Dendritic cell treated with granulocyte-macrophage colony-stimulating factor and Interleukin-4, amounts not matched to agents 40 ng/mL and 50 ng/mL, for 4 days (primary cell): ENCODE results near the gene HCN4.

Source experiments
- H3K27ac Mint-ChIP-seq: one replicate; pipeline ENCODE4 v1.8.0; 2022; ENCODE audit warnings: mild to moderate bottlenecking, mixed read lengths
- H3K27me3 Mint-ChIP-seq: one replicate; pipeline ENCODE4 v1.8.0; 2022; ENCODE audit warnings: mild to moderate bottlenecking, mixed read lengths
- H3K36me3 Mint-ChIP-seq: one replicate; pipeline ENCODE4 v1.8.0; 2022; ENCODE audit warnings: low read depth, mixed read lengths
- H3K4me1 Mint-ChIP-seq: one replicate; pipeline ENCODE4 v1.8.0; 2022; ENCODE audit warnings: low read depth, mixed read lengths
- H3K4me3 Mint-ChIP-seq: one replicate; pipeline ENCODE4 v1.8.0; 2022; ENCODE audit warnings: mild to moderate bottlenecking, moderate library complexity, mixed read lengths
- H3K9me3 Mint-ChIP-seq: one replicate; pipeline ENCODE4 v1.8.0; 2022; ENCODE audit warnings: mixed read lengths
- intact Hi-C: fragments of 100-400 bp; cut with micrococcal nuclease; formaldehyde crosslinking; loops from one replicate; pipeline ENCODE4 v1.15.0; 2022

HCN4 gene

DNA sequence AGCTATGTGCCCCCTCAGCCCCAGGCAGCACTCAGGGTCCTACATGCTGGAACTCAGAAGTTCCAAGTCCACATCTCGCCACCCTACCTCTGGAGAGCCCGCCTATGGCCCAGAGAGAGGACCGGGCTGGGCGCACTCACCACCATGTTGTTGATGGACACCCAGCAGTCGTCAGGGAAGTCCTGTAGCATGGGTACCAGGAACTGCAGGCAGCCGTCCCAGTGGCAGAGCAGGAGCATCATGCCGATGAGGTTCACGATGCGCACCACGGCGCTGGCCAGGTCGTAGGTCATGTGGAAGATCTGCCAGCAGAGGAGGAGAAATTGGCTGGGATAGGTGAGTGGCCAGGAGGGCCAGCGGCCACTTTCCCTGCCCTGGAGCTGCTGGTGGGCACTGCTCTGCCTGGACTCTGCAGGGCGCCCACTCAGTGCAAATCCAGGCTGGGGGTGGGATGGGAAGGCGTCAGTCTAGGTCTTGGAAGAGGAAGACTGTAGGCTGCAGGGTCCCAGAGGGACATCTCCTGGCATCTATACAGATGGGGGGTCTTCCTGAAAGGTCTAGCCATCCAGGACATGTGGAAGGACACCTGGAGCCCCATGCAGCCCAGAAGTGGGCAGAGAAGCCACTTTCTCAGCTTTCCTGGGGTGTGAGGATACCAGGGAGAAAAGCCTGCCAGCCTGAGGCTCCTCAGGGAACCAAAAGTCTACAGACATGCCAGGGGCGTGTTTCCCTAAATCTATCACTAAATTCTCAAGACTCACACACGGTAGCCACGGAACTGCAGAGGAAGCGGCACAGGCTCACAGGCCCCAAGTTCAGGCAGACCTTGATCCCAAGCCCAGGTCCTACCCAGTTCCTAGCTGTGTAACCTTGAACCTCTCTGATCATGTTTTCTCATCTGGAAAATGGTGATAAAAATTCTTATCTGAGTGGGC, 36.5 kb downstream of the HCN4 start:
- no peaks in the 10 kb centered on the region for H3K36me3 Mint-ChIP-seq
- H3K27ac Mint-ChIP-seq = no peak overlapping the region
- peaks cover 14% of the 10 kb centered on the region for H3K27me3 Mint-ChIP-seq
- H3K4me3 Mint-ChIP-seq = no peak overlapping the region
- H3K4me1 Mint-ChIP-seq = no peaks in the 10 kb centered on the region
- intact Hi-C loops = no loop called here
- H3K9me3 Mint-ChIP-seq = no peaks in the 10 kb centered on the region

DNA sequence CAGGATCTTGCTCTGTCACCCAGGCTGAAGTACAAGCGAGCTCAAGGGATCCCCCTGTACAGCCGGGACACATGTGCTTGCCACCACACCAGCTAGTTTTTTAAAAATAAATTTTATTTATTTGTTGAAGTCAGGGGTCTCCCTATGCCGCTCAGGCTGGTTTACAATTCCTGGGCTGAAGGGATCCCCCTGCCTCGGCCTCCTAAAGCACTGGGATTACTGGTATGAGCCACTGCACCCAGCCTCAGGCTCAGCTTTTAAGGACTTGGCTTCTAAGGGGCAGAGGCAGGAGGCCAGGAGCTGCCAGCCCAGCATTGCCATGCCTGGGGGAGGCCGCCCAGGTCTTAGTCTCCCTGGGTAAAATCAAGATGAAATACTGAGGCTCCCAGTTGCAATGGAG, 37.3 kb downstream of the HCN4 start:
- peaks cover 13% of the 10 kb centered on the region for H3K27me3 Mint-ChIP-seq
- H3K9me3 Mint-ChIP-seq = no peaks in the 10 kb centered on the region
- H3K4me3 Mint-ChIP-seq = no peak overlapping the region
- no peak overlapping the region for H3K27ac Mint-ChIP-seq
- H3K36me3 Mint-ChIP-seq = no peaks in the 10 kb centered on the region
- H3K4me1 Mint-ChIP-seq = no peaks in the 10 kb centered on the region
- intact Hi-C loops = no loop called here

DNA sequence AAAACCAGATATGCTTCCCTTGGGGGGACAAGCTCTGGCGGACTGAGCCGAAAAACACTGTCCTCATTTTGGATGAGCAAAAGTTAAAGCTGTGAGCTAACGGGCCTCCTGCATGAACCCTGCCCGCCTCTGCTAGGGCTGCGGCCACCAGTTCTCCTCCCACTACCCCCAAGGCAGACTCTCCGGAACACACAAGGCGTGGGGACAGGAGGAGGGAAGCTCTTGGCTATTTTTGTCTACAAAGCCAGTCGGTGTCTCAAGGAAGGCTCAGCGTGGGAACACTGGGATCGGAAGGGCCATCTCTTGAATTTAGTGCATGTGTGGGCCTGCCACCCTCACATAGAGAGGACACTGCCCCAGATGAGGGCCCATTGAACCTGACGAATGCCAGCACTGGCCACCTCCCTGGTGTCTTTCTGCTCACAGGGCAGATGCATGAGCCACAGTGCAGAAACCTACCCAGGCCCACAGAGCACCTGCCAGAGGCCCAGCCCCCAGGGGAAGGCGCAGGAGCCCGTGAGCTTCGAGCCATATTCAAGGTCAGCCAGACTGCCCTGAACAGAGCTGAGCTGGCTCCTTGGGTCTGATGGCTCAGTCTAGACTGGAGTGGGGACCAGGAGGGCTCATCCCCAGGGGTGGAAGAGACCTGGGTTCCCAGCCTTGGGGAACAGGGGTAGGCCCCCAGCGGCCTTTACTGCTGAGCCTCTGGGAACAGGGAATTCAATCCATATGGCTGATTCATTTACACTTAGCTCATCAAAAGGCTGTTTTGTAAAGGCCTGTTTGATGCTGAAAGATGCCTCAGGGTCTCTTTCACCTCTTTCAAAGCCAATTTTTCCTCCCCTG, 38.3 kb downstream of the HCN4 start:
- Mint-ChIP-seq H3K27ac (no peak overlapping the region), H3K4me1 (no peaks in the 10 kb centered on the region), H3K27me3 (peaks cover 20% of the 10 kb centered on the region), H3K4me3 (no peak overlapping the region), H3K9me3 (no peaks in the 10 kb centered on the region), H3K36me3 (no peaks in the 10 kb centered on the region)
- intact Hi-C loops = no loop called here

DNA sequence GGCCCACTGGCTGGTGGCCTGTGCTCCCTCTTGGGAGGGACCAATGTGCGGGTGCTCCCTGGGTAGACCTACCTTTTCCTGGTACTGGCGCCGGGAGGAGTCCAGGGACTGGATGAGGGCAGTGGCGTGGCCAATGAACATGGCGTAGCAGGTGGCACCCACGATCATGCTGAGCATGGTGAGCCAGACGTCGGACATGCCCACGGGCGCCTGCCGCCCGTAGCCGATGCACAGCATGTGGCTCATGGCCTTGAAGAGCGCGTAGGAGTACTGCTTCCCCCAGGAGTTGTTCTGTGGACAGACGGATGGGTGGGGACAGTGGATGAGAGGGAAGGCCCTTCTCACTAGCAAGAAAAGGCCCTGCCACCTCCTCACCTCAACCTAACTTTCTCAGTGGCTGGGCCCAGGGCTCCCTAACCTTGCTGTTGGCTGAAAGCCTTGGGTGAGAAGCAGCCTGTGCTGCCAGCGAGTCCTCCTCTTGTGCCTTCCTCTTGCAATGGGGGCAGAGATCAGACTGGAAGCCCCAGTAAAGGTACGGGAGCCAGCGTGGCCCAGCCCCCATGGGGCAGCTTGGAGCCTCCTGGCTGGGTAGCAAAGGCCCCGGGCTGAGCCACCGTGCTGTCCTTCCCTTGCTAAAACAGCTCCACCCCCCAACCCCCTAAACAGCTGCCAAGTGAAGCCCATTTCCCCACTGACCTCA, 39.1 kb downstream of the HCN4 start:
- Mint-ChIP-seq H3K4me3 (no peak overlapping the region), H3K36me3 (no peaks in the 10 kb centered on the region), H3K4me1 (no peaks in the 10 kb centered on the region), H3K27ac (no peak overlapping the region), H3K9me3 (no peaks in the 10 kb centered on the region), H3K27me3 (peaks cover 24% of the 10 kb centered on the region)
- intact Hi-C loops = no loop called here

DNA sequence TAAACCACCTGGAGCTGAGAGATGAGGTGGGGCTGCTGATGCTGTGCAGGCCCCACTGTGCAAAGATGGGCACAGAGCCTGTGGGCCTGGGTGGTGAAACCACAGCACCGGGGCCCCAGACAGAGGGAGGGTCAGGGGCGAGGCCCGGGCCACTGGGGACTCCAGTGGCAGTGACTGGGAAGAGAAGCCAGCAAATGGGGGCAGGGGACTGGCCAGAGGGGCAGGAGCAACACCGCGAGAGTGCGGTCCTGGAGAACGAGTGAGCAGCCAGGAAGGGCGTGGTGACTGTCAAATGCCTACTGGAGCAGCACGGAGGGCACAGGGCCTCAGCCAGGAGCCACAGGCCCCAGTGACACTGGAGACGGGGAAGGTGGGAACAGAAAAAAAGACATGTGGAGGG, 39.8 kb downstream of the HCN4 start:
- peaks cover 22% of the 10 kb centered on the region for H3K27me3 Mint-ChIP-seq
- no peaks in the 10 kb centered on the region for H3K36me3 Mint-ChIP-seq
- no peak overlapping the region for H3K4me3 Mint-ChIP-seq
- no peak overlapping the region for H3K27ac Mint-ChIP-seq
- no peaks in the 10 kb centered on the region for H3K4me1 Mint-ChIP-seq
- no peaks in the 10 kb centered on the region for H3K9me3 Mint-ChIP-seq
- intact Hi-C loops = no loop called here

DNA sequence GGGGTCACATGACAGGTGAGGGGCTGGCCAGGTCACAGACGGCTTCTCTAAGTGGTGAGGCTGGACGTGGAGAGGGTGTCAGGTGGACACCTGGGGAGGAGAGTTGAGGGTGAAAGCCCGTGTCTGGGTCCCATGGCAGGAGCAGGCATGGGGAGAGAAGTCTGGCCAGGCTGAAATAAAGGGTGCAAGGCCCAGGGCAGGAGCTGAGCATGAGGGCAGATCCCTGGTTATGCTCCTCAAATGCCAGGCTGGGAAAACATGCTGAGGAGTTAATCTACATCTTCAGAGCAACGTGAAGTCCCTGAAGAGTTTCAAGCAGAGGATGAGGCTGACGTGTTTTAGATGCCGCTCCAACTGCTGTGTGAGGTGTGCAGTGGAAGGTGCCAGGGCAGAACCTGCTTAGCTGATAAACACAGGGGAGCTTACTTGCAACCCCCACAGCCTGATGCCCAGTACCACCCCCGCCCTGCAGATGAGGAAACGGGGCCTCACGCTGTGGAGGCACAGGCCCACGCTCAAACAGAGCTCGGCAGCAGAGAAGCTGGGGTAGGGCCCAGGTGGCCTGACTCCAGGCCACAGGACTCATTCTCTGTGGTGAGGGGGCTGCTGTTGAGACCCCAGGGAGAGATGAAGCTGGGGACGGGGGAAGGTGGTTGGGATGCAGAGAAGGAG, 40.5 kb downstream of the HCN4 start:
- no peak overlapping the region for H3K27ac Mint-ChIP-seq
- intact Hi-C loops = no loop called here
- H3K27me3 Mint-ChIP-seq = peaks cover 23% of the 10 kb centered on the region
- H3K4me3 Mint-ChIP-seq = no peak overlapping the region
- no peaks in the 10 kb centered on the region for H3K36me3 Mint-ChIP-seq
- no peaks in the 10 kb centered on the region for H3K9me3 Mint-ChIP-seq
- no peaks in the 10 kb centered on the region for H3K4me1 Mint-ChIP-seq

DNA sequence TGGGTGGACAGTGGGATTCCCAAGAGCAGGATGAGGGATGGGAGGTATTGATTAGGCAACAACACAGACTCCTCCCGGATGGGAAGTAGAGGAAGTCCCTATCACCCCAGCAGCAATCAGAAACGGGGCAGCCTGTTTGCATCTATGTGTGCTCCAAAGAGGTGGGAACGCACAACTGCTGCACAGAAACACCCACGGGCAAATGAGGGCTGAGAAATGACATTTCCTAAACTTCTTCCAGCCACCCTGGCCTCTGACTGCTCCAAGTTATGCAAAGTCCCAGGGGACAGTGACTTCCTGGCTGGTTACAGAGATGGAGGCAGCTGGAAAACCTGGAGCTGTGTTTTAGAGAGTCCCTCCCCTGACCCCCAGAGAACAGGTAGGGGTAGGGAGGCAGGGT, 42.6 kb downstream of the HCN4 start:
- no peaks in the 10 kb centered on the region for H3K36me3 Mint-ChIP-seq
- peaks cover 23% of the 10 kb centered on the region for H3K27me3 Mint-ChIP-seq
- no peak overlapping the region for H3K4me3 Mint-ChIP-seq
- H3K9me3 Mint-ChIP-seq = no peaks in the 10 kb centered on the region
- no peaks in the 10 kb centered on the region for H3K4me1 Mint-ChIP-seq
- intact Hi-C loops = no loop called here
- H3K27ac Mint-ChIP-seq = no peak overlapping the region

DNA sequence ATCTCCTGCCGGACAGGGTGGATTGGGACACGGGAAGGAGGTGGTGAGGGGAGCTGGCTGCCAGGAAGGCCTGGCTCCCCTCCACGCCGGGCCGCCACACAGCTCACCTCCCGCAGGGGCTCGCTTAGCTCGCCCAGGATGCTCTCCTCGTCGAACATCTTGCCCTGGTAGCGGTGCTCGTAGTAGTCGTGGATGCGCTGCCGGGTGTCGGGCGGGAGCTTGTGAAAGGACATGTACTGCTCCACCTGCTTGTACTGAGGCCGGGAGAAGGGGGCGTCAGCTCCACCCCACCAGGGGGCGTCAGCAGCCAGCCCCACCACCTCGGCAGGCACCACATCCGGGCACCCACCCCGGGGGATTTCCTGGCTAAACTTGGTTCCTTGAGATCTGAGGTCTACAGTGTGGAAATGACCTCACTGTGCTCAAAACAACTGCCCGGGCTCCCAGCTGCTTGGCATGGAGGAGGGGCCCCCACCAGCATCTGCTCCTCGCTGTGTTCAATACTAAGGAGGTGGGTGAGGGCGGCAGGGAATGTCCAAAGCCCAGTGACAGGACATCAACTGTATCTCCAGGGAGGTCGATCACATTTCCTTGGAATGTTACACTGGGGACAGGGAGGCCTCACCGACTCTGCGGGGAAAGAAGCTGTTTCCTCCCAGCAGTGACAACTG, 43.4 kb downstream of the HCN4 start:
- no peaks in the 10 kb centered on the region for H3K36me3 Mint-ChIP-seq

DNA sequence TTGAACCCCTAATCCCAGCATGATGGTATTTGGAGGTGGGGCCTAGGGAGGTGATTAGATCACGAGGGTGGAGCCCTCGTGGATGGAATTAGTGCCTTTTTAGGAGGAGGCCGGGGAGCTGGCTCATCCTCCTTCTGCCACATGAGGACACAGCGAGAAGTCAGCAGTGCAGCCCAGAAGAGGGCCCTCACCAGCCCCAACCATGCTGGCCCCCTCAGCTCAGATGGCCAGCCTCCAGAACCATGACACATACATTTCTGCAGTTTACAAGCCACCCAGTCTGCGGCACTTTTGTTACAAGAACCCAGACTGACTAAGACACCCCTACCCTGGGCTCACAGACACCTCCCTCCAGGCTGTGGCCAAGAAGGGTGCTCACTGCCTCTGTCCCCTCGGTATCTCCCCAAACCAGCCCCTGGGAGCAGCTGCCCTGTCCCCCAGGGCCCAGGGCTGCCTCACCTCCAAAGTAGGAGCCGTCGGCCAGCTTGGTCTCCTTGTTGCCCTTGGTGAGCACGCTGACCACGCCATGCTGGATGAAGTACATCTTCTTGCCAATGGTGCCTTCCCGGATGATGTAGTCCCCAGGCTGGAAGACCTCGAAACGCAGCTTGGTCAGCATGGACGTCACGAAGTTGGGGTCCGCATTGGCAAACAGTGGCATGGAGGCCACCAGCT, 44.1 kb downstream of the HCN4 start:
- Mint-ChIP-seq H3K4me3 (no peak overlapping the region), H3K27me3 (peaks cover 32% of the 10 kb centered on the region), H3K9me3 (no peaks in the 10 kb centered on the region), H3K4me1 (no peaks in the 10 kb centered on the region), H3K27ac (no peak overlapping the region), H3K36me3 (no peaks in the 10 kb centered on the region)
- intact Hi-C loops = no loop called here

More for the DNA sequence above, 43.4 kb downstream of the HCN4 start:
- Mint-ChIP-seq H3K9me3 (no peaks in the 10 kb centered on the region), H3K4me3 (no peak overlapping the region), H3K27me3 (peaks cover 26% of the 10 kb centered on the region), H3K4me1 (no peaks in the 10 kb centered on the region), H3K27ac (no peak overlapping the region)
- intact Hi-C loops = no loop called here

DNA sequence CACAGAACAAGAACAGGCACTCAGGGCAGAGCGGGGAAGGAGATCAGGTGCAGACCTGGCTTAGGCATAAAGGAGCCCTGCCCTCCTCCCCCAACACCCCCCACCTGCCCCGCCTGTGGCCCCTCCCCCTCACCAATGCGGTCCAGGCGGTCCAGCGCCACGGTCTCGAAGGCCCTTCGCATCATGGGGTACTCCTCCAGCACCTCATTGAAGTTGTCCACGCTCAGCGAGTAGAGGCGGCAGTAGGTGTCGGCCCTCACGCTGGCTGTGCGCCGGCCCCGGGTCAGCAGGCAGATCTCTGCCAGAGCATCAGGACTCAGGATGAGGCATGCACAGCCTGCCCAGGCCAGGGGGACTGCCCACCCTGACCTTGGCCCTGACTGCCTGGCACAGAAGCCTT, 44.8 kb downstream of the HCN4 start:
- H3K36me3 Mint-ChIP-seq = no peaks in the 10 kb centered on the region
- no peak overlapping the region for H3K27ac Mint-ChIP-seq
- H3K27me3 Mint-ChIP-seq = peaks cover 36% of the 10 kb centered on the region
- H3K4me1 Mint-ChIP-seq = no peaks in the 10 kb centered on the region
- intact Hi-C loops = no loop called here
- no peak overlapping the region for H3K4me3 Mint-ChIP-seq
- H3K9me3 Mint-ChIP-seq = no peaks in the 10 kb centered on the region

DNA sequence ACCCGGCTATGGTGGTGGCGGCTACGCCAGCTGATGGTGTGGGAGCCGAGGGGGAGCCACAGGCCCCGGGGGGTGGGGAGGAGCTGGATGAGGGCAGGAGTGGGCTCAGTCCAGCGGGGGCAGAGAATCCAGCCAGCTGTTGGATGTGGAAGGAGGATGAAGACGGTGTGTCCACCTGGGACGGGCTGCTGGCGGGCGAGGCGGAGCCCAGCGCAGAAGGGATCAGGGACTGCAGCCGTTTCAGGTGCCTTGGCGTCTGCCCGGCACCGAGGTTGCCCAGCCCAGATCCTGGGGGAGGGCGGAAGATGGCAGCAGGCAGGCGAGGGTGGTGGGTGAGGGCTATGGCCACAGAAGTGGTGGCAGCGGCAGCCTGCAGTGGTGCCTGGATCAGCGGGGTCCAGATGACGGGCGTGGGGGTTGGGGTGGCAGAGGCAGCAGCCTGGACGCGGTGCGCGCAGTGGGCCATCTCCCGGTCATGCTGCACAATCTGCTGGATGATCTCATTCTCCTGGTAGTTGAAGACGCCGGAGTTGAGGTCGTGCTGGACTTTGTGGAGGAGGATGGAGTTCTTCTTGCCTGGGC, 45.3 kb downstream of the HCN4 start:
- intact Hi-C loops = no loop called here
- H3K4me3 Mint-ChIP-seq = no peak overlapping the region
- H3K4me1 Mint-ChIP-seq = no peaks in the 10 kb centered on the region
- no peaks in the 10 kb centered on the region for H3K36me3 Mint-ChIP-seq
- peaks cover 40% of the 10 kb centered on the region for H3K27me3 Mint-ChIP-seq
- no peaks in the 10 kb centered on the region for H3K9me3 Mint-ChIP-seq
- H3K27ac Mint-ChIP-seq = no peak overlapping the region

DNA sequence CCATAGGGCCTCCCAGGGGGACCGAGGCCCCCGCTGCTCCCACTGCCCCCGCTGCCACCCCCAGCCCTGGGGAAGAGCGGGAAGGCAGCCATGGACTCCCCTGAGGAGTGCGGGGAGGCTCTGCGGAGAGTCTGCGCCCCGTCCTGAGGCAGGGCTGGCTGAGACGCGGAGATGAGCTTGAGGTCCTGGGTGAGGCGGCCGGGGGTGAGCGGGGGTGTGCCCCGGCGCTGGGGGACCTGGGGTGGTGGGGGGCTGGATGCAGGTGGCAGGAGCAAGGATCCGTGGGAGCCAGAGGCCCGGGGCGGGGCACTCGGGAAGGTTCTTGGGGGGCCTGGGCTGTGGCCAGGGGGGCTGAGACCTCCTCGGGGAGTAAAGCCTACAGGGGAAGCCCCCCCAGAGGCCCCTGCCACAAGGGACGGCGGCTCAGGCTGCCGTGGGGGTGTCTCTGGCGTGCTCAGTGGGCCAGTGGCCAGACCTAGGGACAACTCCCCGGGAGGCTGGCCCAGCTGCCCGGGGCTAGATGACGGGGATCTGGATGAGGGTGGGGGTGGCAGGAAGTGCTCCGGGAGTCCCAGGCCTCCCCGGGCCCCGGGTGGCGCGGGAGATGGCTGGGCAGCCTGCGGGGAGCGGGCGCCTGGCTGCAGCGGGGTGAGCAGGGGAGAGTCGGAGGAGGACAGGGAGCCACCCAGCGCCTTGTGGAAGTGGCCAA, 45.9 kb downstream of the HCN4 start:
- Mint-ChIP-seq H3K4me3 (no peak overlapping the region), H3K27me3 (peaks cover 46% of the 10 kb centered on the region), H3K4me1 (no peaks in the 10 kb centered on the region), H3K27ac (no peak overlapping the region), H3K36me3 (no peaks in the 10 kb centered on the region), H3K9me3 (no peaks in the 10 kb centered on the region)
- intact Hi-C loops = no loop called here
